Measurements from ENCODE around the gene BCAP31.

BCAP31 gene

DNA sequence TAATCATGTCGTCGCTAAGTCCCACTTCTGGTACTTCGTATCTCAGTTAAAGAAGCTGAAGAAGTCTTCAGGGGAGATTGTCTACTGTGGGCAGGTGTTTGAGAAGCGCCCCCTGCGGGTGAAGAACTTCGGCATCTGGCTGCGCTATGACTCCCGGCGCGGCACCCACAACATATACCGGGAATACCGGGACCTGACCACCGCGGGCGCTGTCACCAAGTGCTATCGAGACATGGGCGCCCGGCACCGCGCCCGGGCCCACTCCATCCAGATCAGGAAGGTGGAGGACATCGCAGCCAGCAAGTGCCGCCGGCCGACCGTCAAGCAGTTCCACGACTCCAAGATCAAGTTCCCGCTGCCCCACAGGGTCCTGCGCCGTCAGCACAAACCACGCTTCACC is 61.9 kb downstream of the BCAP31 start:
- no peak for DNase-seq (ENCODE audit: extremely low read depth in 1 of 2, low read depth in 1 of 2)

DNA sequence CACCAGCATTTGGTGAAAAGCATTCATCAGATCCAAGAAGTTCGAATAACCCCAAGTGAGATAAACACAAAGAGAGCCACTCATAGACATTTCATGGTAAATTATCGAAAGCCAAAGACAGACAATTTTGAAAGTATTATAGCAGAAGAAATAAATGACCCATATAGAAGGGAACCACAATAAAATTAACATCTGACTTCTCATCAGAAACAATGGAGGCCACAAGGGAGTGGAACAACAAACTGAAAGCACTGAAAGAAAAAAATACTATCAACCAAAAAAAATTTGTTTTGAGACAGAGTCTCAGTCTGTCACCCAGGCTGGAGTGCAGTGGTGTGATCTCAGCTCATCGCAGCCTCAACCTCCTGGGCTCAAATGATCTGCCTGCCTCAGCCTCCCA is 64.9 kb downstream of the BCAP31 start:
- DNase-seq (ENCODE audit: extremely low read depth in 1 of 2, low read depth in 1 of 2) = no peak

DNA sequence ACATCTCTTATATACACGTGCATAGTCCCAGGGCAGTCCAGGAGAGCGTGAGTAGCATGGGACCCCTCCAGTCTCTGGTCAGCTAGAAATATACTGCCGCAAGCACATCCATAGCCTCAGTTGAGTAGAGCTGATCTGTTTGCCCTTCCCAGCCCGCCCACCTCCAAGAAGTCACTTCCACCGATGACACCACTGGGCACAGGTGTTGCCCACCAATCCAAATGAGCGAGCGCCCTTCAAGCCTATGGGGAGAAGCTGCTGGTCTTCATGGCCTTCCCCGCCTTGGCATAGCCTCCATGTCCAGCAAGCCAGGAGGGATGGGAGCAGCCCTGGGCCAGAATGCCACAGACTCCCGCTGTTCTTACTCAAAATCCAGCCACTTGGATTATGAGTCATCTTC is 67.0 kb downstream of the BCAP31 start:
- DNase-seq (ENCODE audit: extremely low read depth in 1 of 2, low read depth in 1 of 2) = no peak

DNA sequence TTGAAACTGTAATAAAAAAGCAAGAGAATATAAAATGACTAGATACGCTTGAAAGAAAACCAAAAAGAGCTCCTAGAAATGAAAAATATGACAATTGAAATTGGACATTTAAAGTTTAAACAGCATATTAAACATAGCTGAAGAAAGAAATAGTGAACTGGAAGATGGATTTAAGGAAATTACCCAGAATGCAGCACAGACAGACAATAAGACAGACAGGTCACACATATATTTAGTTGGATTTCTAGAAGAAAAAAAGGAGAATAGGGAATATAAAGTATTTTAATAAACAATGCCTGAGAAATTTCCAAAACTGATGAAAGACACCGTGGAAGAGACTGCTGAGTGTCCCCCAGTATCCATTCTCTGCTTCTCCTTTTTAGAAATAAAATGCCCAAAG is 70.6 kb downstream of the BCAP31 start:
- DNase-seq (ENCODE audit: extremely low read depth in 1 of 2, low read depth in 1 of 2) = no peak

DNA sequence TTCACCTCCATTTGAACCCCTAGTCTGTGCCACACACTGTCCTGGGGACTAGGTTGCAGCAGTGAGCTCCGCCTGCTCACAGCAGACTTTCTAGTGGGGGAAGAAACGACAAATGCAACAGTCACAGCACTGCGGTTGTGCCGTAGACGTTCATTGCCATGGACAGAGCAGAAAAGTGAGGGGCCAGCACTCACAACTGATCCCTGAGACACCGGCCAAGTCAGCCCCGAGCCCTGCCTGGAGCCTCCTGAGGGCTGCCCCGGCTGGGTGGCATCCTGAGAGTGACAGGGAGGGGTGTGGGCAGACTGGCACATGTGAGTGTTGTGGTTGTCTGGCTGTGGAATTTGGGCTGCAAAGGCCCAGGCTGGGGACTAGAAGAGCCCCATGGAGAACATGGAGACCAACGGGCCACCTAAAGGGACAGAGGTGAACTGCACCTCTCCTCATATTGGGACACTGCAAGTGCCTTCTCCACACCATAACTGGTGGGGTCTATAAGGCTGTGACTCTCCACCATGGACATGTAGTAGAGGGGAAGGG is 72.6 kb downstream of the BCAP31 start:
- no peak for DNase-seq (ENCODE audit: extremely low read depth in 1 of 2, low read depth in 1 of 2)

DNA sequence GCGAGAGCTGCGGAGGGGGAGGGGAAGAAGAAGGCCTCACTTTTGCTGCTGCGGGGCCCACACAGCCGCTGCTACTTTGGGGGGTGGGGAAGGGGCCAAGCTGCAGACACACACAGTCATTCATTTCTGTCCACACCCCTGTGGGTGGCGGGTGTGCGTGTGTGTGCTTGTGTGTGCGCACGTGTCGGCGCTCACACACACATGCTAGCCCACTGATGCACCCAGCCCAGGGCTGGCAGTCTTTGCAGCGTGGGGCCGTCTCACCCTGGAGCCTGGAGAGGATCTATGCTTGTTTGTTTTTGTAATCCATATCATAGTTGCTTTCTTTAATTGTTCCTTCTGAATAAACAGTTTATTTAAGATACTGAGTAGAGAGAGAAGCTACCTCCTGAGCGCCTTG is 73.2 kb downstream of the BCAP31 start:
- DNase-seq (ENCODE audit: extremely low read depth in 1 of 2, low read depth in 1 of 2) = no peak

Data from stimulated activated CD8-positive, alpha-beta memory T cell treated with anti-CD3 and anti-CD28 coated beads, Interleukin-7, amount 100 ng/mL, for 48 hours (primary cell).